IPS-18a (cell line): ENCODE results near the gene PDAP1.
"Not testable (repeated sequence)": the region's sequence is repeated elsewhere in the genome, so short reads cannot be mapped to it uniquely, and the experiment has no call there.

Experiments used
- H3K27ac ChIP-seq: one replicate; pipeline ENCODE4 v1.5.1; 2013; ENCODE audit warnings: low read length
- H3K27me3 ChIP-seq: one replicate; pipeline ENCODE4 v1.6.1; 2013; ENCODE audit warnings: mild to moderate bottlenecking, low read length; ENCODE audit not compliant: control insufficient read depth, insufficient read depth
- H3K36me3 ChIP-seq: one replicate; pipeline ENCODE4 v1.6.1; 2013; ENCODE audit warnings: low read depth, low read length; ENCODE audit not compliant: control insufficient read depth
- H3K4me1 ChIP-seq: one replicate; pipeline ENCODE4 v1.6.1; 2013; ENCODE audit warnings: low read depth, low read length; ENCODE audit not compliant: control insufficient read depth
- H3K4me3 ChIP-seq: one replicate; pipeline ENCODE4 v1.5.1; 2013; ENCODE audit warnings: low read length
- H3K9ac ChIP-seq: one replicate; pipeline ENCODE4 v1.6.1; 2013; ENCODE audit warnings: mild to moderate bottlenecking, low read length, moderate library complexity
- H3K9me3 ChIP-seq: one replicate; pipeline ENCODE4 v1.6.1; 2013; ENCODE audit warnings: low read depth, low read length; ENCODE audit not compliant: control insufficient read depth

PDAP1 gene

GRCh38 chr7:99446096-99446495, 37.7 kb upstream of the PDAP1 start:
- Histone ChIP-seq H3K4me1 (no peaks in the 10 kb centered on the region), H3K9ac (no peak overlapping the region), H3K4me3 (no peak overlapping the region), H3K36me3 (peaks cover 69% of the 10 kb centered on the region), H3K9me3 (no peaks in the 10 kb centered on the region), H3K27me3 (no peaks in the 10 kb centered on the region), H3K27ac (no peak overlapping the region)

- peaks cover 8% of the 10 kb centered on the region for H3K4me1 ChIP-seq
- H3K9me3 ChIP-seq: no peaks in the 10 kb centered on the region
- H3K27me3 ChIP-seq: no peaks in the 10 kb centered on the region
- H3K27ac ChIP-seq: no peak overlapping the region
- peak overlapping the region; percentile 92 for H3K4me3 ChIP-seq
- peaks cover 23% of the 10 kb centered on the region for H3K36me3 ChIP-seq
- H3K9ac ChIP-seq: no peak overlapping the region
Observed at GRCh38 chr7:99440195-99440594, 31.8 kb upstream of the PDAP1 start.

- Histone ChIP-seq H3K9ac (peak within 1 kb of the TSS; percentile 89), H3K4me3 (peak within 1 kb of the TSS; percentile 92), H3K4me1 (peaks cover 8% of the 10 kb centered on the region), H3K27me3 (no peaks in the 10 kb centered on the region), H3K9me3 (no peaks in the 10 kb centered on the region), H3K36me3 (peaks cover 27% of the 10 kb centered on the region), H3K27ac (no peak within 1 kb of the TSS)
Observed at GRCh38 chr7:99438573-99439480, 30.4 kb upstream of the PDAP1 start, which contains the start of the genes CPSF4 and PTCD1. TSS of gene CPSF4 (plus strand) at chr7:99438943. CDS start at chr7:99439083, 140 bp downstream. TSS of gene PTCD1 (minus strand) at chr7:99438798. CDS start at chr7:99435242, 3,556 bp downstream.

GRCh38 chr7:99437946-99438572, 29.7 kb upstream of the PDAP1 start:
- no peak overlapping the region for H3K27ac ChIP-seq
- no peaks in the 10 kb centered on the region for H3K27me3 ChIP-seq
- peaks cover 8% of the 10 kb centered on the region for H3K4me1 ChIP-seq
- no peaks in the 10 kb centered on the region for H3K9me3 ChIP-seq
- peaks cover 31% of the 10 kb centered on the region for H3K36me3 ChIP-seq
- H3K4me3 ChIP-seq: peak overlapping the region; percentile 92
- peak overlapping the region; percentile 89 for H3K9ac ChIP-seq

- peaks cover 4% of the 10 kb centered on the region for H3K4me1 ChIP-seq
- H3K9ac ChIP-seq: no peak overlapping the region
- H3K27me3 ChIP-seq: no peaks in the 10 kb centered on the region
- H3K4me3 ChIP-seq: no peak overlapping the region
- peaks cover 56% of the 10 kb centered on the region for H3K36me3 ChIP-seq
- no peak overlapping the region for H3K27ac ChIP-seq
- H3K9me3 ChIP-seq: no peaks in the 10 kb centered on the region
Observed at GRCh38 chr7:99433158-99433557, 24.8 kb upstream of the PDAP1 start.

GRCh38 chr7:99431756-99432540, 23.6 kb upstream of the PDAP1 start:
- H3K27me3 ChIP-seq, H3K27ac ChIP-seq, H3K9ac ChIP-seq, H3K4me1 ChIP-seq, H3K9me3 ChIP-seq, H3K4me3 ChIP-seq: not testable (repeated sequence)
- H3K36me3 ChIP-seq: peaks cover 56% of the 10 kb centered on the region

- Histone ChIP-seq H3K9me3 (no peaks in the 10 kb centered on the region), H3K4me1 (no peaks in the 10 kb centered on the region), H3K9ac (no peak overlapping the region), H3K4me3 (no peak overlapping the region), H3K27me3 (no peaks in the 10 kb centered on the region), H3K27ac (no peak overlapping the region), H3K36me3 (peaks cover 57% of the 10 kb centered on the region)
Observed at GRCh38 chr7:99429756-99430155, 21.4 kb upstream of the PDAP1 start.

GRCh38 chr7:99428972-99429566, 20.7 kb upstream of the PDAP1 start:
- H3K27ac ChIP-seq: no peak overlapping the region

GRCh38 chr7:99424932-99425730, 16.7 kb upstream of the PDAP1 start:
- H3K4me1 ChIP-seq: no peaks in the 10 kb centered on the region

More at GRCh38 chr7:99428972-99429566, 20.7 kb upstream of the PDAP1 start:
- Histone ChIP-seq H3K27me3 (no peaks in the 10 kb centered on the region), H3K36me3 (peaks cover 57% of the 10 kb centered on the region), H3K4me1 (no peaks in the 10 kb centered on the region), H3K9ac (no peak overlapping the region), H3K4me3 (no peak overlapping the region), H3K9me3 (no peaks in the 10 kb centered on the region)

GRCh38 chr7:99422625-99423024, 14.2 kb upstream of the PDAP1 start:
- peaks cover 71% of the 10 kb centered on the region for H3K36me3 ChIP-seq
- H3K9me3 ChIP-seq: no peaks in the 10 kb centered on the region
- H3K4me3 ChIP-seq: no peak overlapping the region
- no peaks in the 10 kb centered on the region for H3K4me1 ChIP-seq
- no peak overlapping the region for H3K9ac ChIP-seq
- no peak overlapping the region for H3K27ac ChIP-seq
- no peaks in the 10 kb centered on the region for H3K27me3 ChIP-seq

More at GRCh38 chr7:99424932-99425730, 16.7 kb upstream of the PDAP1 start:
- H3K9me3 ChIP-seq: no peaks in the 10 kb centered on the region
- no peak overlapping the region for H3K27ac ChIP-seq
- no peak overlapping the region for H3K4me3 ChIP-seq
- no peaks in the 10 kb centered on the region for H3K27me3 ChIP-seq
- no peak overlapping the region for H3K9ac ChIP-seq
- peaks cover 60% of the 10 kb centered on the region for H3K36me3 ChIP-seq
